ENCODE results near the gene ZNF296.

Gene ZNF296

GRCh38 chr19:45102481-45102880 is 26.2 kb upstream of the ZNF296 start:
- DNase-seq, result no peak

- no peak for DNase-seq
Measured at GRCh38 chr19:45101806-45102205, 25.5 kb upstream of the ZNF296 start.

GRCh38 chr19:45100846-45101252 is 24.6 kb upstream of the ZNF296 start:
- no peak for DNase-seq

- DNase-seq, result no peak
Measured at GRCh38 chr19:45100201-45100600, 23.9 kb upstream of the ZNF296 start.

- no peak for DNase-seq
Measured at GRCh38 chr19:45099467-45100191, 23.4 kb upstream of the ZNF296 start.

GRCh38 chr19:45098521-45099466 is 22.5 kb upstream of the ZNF296 start:
- DNase-seq, result no peak

GRCh38 chr19:45097776-45098520 is 21.7 kb upstream of the ZNF296 start:
- no peak for DNase-seq

GRCh38 chr19:45097450-45097775 is 21.1 kb upstream of the ZNF296 start:
- DNase-seq, result no peak

- DNase-seq, result no peak
Measured at GRCh38 chr19:45096700-45097099, 20.4 kb upstream of the ZNF296 start.

GRCh38 chr19:45095496-45096413 is 19.5 kb upstream of the ZNF296 start:
- no peak for DNase-seq

GRCh38 chr19:45094707-45095106 is 18.4 kb upstream of the ZNF296 start:
- no peak for DNase-seq

- no peak for DNase-seq
Measured at GRCh38 chr19:45094137-45094536, 17.9 kb upstream of the ZNF296 start.

- peak; percentile 99 for DNase-seq
Measured at GRCh38 chr19:45092747-45093678, 16.7 kb upstream of the ZNF296 start, which contains the start of gene PPP1R37. PPP1R37 (plus strand) TSS chr19:45093179; CDS start chr19:45093326, 147 bp downstream.

- DNase-seq, result peak; percentile 100
Measured at GRCh38 chr19:45091031-45091923, 15.0 kb upstream of the ZNF296 start.

- no peak for DNase-seq
Measured at GRCh38 chr19:45090606-45091005, 14.3 kb upstream of the ZNF296 start.

GRCh38 chr19:45090034-45090433 is 13.8 kb upstream of the ZNF296 start:
- no peak for DNase-seq

GRCh38 chr19:45087531-45087930 is 11.3 kb upstream of the ZNF296 start:
- no peak for DNase-seq

- DNase-seq, result no peak
Measured at GRCh38 chr19:45086480-45086879, 10.2 kb upstream of the ZNF296 start.

GRCh38 chr19:45082170-45082569 is 5.9 kb upstream of the ZNF296 start:
- no peak for DNase-seq

GRCh38 chr19:45079911-45080370 is 3.7 kb upstream of the ZNF296 start:
- no peak for DNase-seq
